BE2C (cell line): ENCODE data around the gene ZNF580.

Source experiments
- DNase-seq: peaks from one replicate; pipeline ENCODE4 v3.0.0-alpha.2; 2020
- H3K27me3 ChIP-seq: fragments of 250-450 bp; sonication (Bioruptor Pico); 2 replicates; pipeline ENCODE4 v1.5.1; 2020; ENCODE audit warnings: mild to moderate bottlenecking
- H3K36me3 ChIP-seq: fragments of 250-450 bp; sonication (Bioruptor Pico); 2 replicates; pipeline ENCODE4 v1.5.1; 2020; ENCODE audit warnings: mild to moderate bottlenecking
- H3K4me1 ChIP-seq: fragments of 250-450 bp; sonication (Bioruptor Pico); 2 replicates; pipeline ENCODE4 v1.5.1; 2020
- H3K4me3 ChIP-seq: 2 replicates; pipeline ENCODE4 v1.5.1; 2011; ENCODE audit warnings: low read depth, low read length
- H3K9me3 ChIP-seq: fragments of 250-450 bp; sonication (Bioruptor Pico); 2 replicates; pipeline ENCODE4 v1.5.1; 2020
- TF ChIP-seq, protein P1 (sequence below): IDR thresholded peaks from 2 replicates; pipeline ENCODE4 v1.5.1; 2012; ENCODE audit warnings: mild to moderate bottlenecking, low read depth, low read length

Gene ZNF580

GRCh38 chr19:55649268-55650125 lies 8.7 kb downstream of the ZNF580 start:
- Histone ChIP-seq H3K4me1 (peaks cover 4% of the 10 kb centered on the region), H3K9me3 (no peaks in the 10 kb centered on the region), H3K36me3 (peaks cover 16% of the 10 kb centered on the region), H3K4me3 (no peak overlapping the region), H3K27me3 (no peaks in the 10 kb centered on the region)
- no peak for DNase-seq
- TF ChIP-seq, protein P1, sequence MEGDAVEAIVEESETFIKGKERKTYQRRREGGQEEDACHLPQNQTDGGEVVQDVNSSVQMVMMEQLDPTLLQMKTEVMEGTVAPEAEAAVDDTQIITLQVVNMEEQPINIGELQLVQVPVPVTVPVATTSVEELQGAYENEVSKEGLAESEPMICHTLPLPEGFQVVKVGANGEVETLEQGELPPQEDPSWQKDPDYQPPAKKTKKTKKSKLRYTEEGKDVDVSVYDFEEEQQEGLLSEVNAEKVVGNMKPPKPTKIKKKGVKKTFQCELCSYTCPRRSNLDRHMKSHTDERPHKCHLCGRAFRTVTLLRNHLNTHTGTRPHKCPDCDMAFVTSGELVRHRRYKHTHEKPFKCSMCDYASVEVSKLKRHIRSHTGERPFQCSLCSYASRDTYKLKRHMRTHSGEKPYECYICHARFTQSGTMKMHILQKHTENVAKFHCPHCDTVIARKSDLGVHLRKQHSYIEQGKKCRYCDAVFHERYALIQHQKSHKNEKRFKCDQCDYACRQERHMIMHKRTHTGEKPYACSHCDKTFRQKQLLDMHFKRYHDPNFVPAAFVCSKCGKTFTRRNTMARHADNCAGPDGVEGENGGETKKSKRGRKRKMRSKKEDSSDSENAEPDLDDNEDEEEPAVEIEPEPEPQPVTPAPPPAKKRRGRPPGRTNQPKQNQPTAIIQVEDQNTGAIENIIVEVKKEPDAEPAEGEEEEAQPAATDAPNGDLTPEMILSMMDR: no peak

DNA sequence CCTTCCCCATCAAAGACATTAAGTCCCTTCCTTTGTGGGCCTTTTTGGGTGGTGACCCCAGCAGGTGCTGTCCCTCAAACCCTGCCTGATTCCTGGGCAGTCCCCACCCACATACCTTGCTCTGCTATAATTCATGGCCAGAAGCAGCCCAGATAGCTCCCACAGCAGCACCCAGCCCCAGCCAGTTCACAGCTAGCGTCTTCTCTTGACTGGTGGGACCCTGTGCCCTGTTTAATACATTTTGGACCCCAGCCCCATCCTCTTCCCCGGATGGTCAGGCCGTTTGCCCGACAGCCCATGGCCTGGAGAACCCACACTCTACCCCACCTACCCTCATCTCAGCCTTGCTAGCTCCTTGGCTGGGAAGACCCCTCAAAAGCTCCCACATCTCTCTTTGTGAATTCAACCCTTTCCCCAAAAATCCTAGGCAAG lies 9.3 kb downstream of the ZNF580 start:
- TF ChIP-seq, protein P1: no peak
- peaks cover 4% of the 10 kb centered on the region for H3K4me1 ChIP-seq
- peaks cover 10% of the 10 kb centered on the region for H3K36me3 ChIP-seq
- no peak overlapping the region for H3K4me3 ChIP-seq
- no peaks in the 10 kb centered on the region for H3K9me3 ChIP-seq
- DNase-seq: no peak
- no peaks in the 10 kb centered on the region for H3K27me3 ChIP-seq

DNA sequence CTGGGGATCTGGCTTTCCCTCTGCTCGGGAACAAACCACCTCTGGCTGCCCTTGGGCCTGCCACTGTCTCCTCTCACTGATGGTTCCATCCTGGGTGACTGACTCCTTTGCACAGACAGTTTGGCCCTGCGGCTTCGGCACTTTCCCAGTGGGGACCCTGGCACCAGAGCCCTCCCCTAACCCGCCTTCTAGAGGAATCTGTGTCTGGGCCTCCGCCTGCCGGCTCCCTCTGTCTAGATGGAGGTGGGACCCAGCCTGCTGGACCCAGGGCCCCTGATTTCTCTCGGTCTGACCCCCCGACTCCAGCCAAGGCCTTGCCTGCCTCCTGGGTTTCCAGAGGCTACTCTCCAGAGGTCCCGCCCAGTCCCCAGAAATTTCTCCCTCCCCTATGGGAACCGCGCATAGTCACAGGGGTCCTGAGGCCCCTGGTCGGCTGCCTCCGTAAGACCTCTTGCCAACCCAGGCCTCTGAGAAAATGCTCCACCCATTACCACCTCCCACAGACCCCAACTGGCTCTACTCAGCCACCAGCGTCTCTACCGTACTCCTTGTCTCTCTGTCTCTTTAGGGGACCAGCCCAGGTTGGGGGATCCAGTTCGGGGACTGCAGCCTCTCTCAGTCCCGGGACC lies 9.9 kb downstream of the ZNF580 start:
- no peak for DNase-seq
- H3K4me1 ChIP-seq: peaks cover 4% of the 10 kb centered on the region
- H3K27me3 ChIP-seq: no peaks in the 10 kb centered on the region
- H3K9me3 ChIP-seq: no peaks in the 10 kb centered on the region
- no peak overlapping the region for H3K4me3 ChIP-seq
- H3K36me3 ChIP-seq: peaks cover 7% of the 10 kb centered on the region
- TF ChIP-seq, protein P1: no peak

DNA sequence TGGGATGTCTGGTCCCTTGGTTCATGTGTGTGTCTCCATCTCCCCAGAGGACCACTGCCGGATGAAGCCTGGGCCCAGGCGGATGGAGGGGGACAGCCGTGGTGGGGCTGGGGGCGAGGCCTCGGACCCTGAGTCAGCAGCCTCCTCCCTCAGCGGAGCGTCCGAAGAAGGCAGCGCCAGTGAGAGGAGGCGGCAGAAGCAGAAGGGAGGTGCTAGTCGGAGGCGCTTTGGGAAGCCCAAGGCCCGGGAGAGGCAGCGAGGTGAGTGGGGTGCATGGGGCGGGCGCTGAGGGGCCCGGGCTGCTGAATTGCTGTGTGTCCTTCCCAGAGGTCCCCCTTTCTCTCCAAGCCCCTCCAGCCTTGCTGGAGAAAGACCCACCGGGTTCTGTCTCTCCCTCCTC lies 10.4 kb downstream of the ZNF580 start:
- no peak for DNase-seq
- Histone ChIP-seq H3K4me3 (no peak overlapping the region), H3K9me3 (no peaks in the 10 kb centered on the region), H3K4me1 (peaks cover 4% of the 10 kb centered on the region), H3K36me3 (peaks cover 11% of the 10 kb centered on the region), H3K27me3 (no peaks in the 10 kb centered on the region)
- TF ChIP-seq, protein P1: no peak

- no peak for DNase-seq
- H3K27me3 ChIP-seq: no peaks in the 10 kb centered on the region
- no peaks in the 10 kb centered on the region; the same call in 1 of the 2 replicates for H3K4me1 ChIP-seq
- H3K36me3 ChIP-seq: peaks cover 21% of the 10 kb centered on the region
- H3K4me3 ChIP-seq: no peak overlapping the region
- no peaks in the 10 kb centered on the region for H3K9me3 ChIP-seq
- TF ChIP-seq, protein P1: no peak
Observed at GRCh38 chr19:55652311-55653128, 11.7 kb downstream of the ZNF580 start.
